RWPE1 (cell line): ENCODE data around the gene ABHD16A.
A peak's percentile ranks its signal among the peaks of the same experiment; 100 is the strongest.

Experiments
- CTCF ChIA-PET: fragments of 350-600 bp; sonication (Branson Sonifier 250); formaldehyde crosslinking; extraction: SDS; loops from one replicate; lab custom pipeline; 2021; lab: Yijun Ruan, JAX
- POLR2A ChIA-PET: fragments of 400-600 bp; formaldehyde crosslinking; extraction: SDS; loops from one replicate; lab custom pipeline; 2020; ENCODE audit warnings: antibody characterized with exemption; ENCODE audit not compliant: low non-redundant PET; lab: Yijun Ruan, JAX
- DNase-seq: peaks from one replicate; pipeline ENCODE4 v3.0.0; 2012; ENCODE audit warnings: low spot score
- H3K27ac ChIP-seq: fragments of 450-650 bp; 2 replicates; pipeline ENCODE4 v1.5.1; 2017
- CTCF ChIP-seq: fragments of 450-650 bp; conservative IDR thresholded peaks from 2 replicates; pipeline ENCODE4 v1.5.1; 2017; ENCODE audit warnings: low read depth, mild to moderate bottlenecking

Gene ABHD16A

DNA sequence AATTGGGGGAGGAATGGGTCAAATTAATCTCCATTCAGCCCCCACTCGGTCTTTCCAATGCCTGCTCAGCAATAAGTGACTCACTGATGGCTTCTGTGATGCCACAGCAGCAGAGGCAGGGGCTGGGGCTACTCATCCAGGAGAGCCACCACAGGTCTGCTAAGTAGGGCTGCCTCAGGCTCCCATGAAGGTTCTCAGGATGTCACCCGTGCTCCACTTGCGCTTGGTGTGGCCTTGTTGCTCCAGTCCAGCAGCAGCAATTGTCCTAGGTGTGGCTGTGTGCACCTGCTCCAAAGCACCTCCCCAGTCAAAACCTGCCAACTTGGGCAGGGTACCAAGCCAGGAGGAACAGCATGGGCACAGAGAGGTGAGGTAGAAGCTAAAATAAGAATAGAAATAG is 19.0 kb upstream of the ABHD16A start:
- CTCF ChIA-PET, result interaction anchor here (0.9 to 1.5 kb wide), 3 partner anchors 10 to 48 kb away, joined by 3 to 5 read pairs (median 3); no protein-coding TSS in a partner anchor
- H3K27ac ChIP-seq, result no peak overlapping the region
- no peak for TF ChIP-seq CTCF
- no peak for DNase-seq
- POLR2A ChIA-PET, result no interaction called here

DNA sequence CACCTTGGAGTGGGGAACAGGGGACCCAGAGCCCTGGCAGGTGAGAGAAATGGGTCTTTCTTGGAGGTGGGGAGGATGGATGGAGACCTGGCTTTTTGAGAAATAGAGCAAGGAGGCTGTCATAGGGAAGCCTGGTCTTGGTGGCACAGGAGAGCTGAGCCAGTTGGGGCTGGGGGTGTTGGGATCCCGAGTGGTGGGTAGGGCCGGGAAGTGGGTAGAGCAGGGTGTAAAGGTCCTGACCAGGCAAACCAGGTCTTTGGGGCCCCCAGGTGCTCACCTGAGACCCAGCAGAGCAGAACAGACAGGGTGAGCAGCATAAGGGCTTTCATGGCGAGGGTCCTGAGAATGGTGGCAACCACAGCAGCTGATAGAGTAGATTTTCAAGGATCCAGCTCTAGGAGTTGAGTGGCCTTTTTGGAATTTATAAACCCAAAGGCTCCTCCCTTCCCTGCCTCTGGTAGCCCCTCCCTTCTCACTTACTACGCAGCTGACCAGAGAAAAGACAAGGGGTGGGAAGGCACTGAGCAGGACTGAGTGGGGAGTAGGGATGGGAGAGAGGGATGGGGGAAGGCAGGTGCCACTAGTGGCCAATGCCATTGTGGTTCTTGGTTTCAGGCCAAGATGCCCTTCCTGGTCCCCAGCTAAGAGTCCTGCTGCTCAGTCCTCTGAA is 18.4 kb upstream of the ABHD16A start, which contains the start of gene LY6G6C:
LY6G6C (minus strand) TSS at position 396 of the 670 bp plus-strand sequence; CDS start at position 329, 67 bp downstream.
- TF ChIP-seq CTCF, result no peak
- ChIA-PET CTCF (interaction anchor here (0.9 to 1.5 kb wide), 3 partner anchors 9 to 48 kb away, joined by 3 to 5 read pairs (median 3); no protein-coding TSS in a partner anchor), POLR2A (no interaction called here)
- no peak within 1 kb of the TSS for H3K27ac ChIP-seq
- no peak for DNase-seq

DNA sequence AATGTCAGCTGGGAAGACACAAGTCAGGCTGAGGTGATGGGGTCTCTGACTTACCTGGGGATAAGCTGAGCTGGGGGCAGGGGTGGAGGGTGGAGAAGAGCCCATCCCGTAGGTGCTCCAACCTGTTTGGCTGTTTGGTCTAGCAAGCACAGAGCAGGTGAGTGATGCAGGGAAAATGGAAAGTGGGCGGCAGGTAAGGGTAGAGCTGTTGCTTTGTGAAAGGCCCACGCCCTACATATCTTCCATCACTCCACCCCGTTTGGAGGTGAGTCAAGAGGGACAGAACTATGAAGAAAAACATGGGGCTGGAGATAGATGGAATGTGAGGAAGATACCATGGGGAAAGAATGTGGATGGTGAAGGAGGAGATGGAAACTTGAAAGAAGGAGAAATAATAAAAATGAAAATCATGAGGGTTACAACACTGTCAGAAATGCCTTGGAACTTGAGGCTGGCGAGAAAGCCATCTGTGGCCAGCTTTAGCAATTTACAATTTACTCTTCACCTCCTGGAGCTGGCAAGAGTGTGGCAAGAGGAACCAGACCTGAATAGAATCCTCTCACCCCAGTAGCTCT is 17.2 kb upstream of the ABHD16A start:
- POLR2A ChIA-PET, result no interaction called here
- peak; percentile 63 for DNase-seq
- no peak for TF ChIP-seq CTCF
- CTCF ChIA-PET, result interaction anchor here (0.5 kb wide), 1 partner anchor 21 kb away, joined by 4 read pairs; no protein-coding TSS in a partner anchor
- no peak overlapping the region for H3K27ac ChIP-seq

DNA sequence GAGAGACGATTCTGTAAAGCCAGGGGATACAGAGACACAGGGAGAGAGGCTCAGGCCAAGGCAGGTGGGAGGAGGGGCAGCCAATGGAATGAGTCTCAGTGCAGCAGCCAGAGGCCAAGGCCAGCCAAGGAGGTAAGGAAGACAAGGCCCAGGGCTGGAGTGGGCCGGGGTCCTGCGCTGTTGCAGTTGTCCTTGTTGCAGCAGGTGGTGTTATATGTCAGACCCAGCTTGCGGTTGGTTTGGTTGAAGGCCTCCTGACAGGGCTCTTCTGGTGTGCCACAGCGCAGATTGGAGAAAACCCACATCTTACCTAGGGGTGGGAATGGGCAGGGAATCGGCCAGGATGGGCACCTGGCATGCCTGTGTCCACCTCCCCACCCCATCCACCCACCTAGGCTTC is 15.9 kb upstream of the ABHD16A start:
- POLR2A ChIA-PET, result no interaction called here

GRCh38 chr6:31718265-31718664 is 15.1 kb upstream of the ABHD16A start:
- TF ChIP-seq CTCF, result no peak
- ChIA-PET CTCF (no interaction called here), POLR2A (no interaction called here)
- peak; percentile 95 for DNase-seq
- no peak overlapping the region for H3K27ac ChIP-seq

More for the DNA sequence above, 15.9 kb upstream of the ABHD16A start:
- CTCF ChIA-PET, result no interaction called here
- DNase-seq, result no peak
- no peak overlapping the region for H3K27ac ChIP-seq
- no peak for TF ChIP-seq CTCF

DNA sequence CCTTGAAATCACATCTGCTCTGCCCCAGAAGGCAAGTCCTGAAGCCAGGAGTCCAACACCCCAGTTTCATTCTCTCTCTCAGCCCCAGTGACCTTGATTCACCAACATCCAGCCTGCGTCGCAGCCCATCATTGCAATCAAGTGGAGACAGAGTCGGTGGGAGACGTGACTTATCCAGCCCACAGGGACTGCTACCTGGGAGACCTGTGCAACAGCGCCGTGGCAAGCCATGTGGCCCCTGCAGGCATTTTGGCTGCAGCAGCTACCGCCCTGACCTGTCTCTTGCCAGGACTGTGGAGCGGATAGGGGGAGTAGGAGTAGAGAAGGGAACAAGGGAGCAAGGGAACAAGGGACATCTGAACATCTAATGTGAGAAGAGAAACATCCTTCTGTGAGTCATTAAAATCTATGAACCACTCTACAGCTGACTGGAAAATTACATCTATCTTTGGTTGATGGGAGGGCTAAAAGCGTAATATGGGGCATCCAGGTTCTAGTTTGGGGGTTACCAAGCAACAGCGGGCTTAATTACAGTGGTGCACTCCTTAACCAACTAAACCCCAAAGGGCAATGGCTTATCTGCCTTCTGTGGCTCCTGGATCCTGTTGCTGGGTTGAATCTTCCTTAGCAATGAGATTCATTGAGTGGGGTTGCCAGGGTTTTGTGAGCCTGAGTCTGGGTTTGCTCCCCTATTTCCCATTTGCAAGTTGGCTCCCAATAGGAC is 14.5 kb upstream of the ABHD16A start:
- 0 out of 2 replicates have a peak, but pooled peaks have one; percentile 15 for TF ChIP-seq CTCF
- ChIA-PET POLR2A (no interaction called here), CTCF (interaction anchor here (0.6 kb wide), 4 partner anchors 12 to 219 kb away, joined by 3 to 4 read pairs (median 3); no protein-coding TSS in a partner anchor)
- no peak for DNase-seq
- H3K27ac ChIP-seq, result no peak overlapping the region
